DOHH2 (cell line): ENCODE measurements around the gene COL26A1.

Experiments used
- EZH2phosphoT487 ChIP-seq: fragments of 200-600 bp; sonication (generic); IDR thresholded peaks from 2 replicates; pipeline ENCODE4 v1.6.1; 2017; ENCODE audit warnings: borderline replicate concordance, mild to moderate bottlenecking, antibody characterized with exemption, low read length, moderate library complexity, mixed read lengths
- TF ChIP-seq, protein P1 (sequence below): fragments of 200-600 bp; sonication (generic); IDR thresholded peaks from one replicate; pipeline ENCODE4 v1.5.1; 2014; ENCODE audit warnings: antibody characterized with exemption, mild to moderate bottlenecking, low read depth, low read length; ENCODE audit not compliant: poor library complexity, severe bottlenecking

DNA sequence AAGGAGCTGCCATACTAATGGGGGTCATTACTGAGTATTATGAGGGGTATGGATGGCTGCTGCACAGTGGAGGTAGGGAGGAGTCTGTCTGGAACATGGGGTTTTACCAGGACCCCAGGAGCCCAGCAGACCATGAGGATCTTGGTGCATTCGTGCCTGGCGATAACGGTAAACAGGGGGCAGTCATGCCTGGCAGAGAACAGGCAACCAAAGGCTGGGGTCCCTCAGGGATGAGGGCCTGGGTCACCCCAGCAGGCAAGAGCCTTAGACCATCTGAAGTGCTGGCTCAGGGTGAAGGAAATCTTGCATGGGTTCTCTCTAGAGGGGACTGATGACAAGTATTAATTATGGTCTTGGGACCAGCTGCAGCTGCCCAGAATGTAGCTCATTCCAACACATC is 220.3 kb downstream of the COL26A1 start:
- TF ChIP-seq, protein P1, sequence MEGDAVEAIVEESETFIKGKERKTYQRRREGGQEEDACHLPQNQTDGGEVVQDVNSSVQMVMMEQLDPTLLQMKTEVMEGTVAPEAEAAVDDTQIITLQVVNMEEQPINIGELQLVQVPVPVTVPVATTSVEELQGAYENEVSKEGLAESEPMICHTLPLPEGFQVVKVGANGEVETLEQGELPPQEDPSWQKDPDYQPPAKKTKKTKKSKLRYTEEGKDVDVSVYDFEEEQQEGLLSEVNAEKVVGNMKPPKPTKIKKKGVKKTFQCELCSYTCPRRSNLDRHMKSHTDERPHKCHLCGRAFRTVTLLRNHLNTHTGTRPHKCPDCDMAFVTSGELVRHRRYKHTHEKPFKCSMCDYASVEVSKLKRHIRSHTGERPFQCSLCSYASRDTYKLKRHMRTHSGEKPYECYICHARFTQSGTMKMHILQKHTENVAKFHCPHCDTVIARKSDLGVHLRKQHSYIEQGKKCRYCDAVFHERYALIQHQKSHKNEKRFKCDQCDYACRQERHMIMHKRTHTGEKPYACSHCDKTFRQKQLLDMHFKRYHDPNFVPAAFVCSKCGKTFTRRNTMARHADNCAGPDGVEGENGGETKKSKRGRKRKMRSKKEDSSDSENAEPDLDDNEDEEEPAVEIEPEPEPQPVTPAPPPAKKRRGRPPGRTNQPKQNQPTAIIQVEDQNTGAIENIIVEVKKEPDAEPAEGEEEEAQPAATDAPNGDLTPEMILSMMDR: no peak
- TF ChIP-seq EZH2phosphoT487: no peak
